Hematopoietic multipotent progenitor cell treated with erythropoietin and hydrocortisone succinate and interleukin-3 and kit ligand, for 17 days (in vitro differentiated cells): ENCODE results near the gene POLR1A.

Source experiments
- DNase-seq: peaks from one replicate; pipeline ENCODE4 v3.0.0-alpha.2; 2015; ENCODE audit warnings: low spot score

Gene POLR1A

GRCh38 chr2:86037795-86038192, 67.9 kb downstream of the POLR1A start:
- no peak for DNase-seq

GRCh38 chr2:86037141-86037794, 68.4 kb downstream of the POLR1A start:
- peak; percentile 48 for DNase-seq

- no peak for DNase-seq
Observed at GRCh38 chr2:86036669-86037138, 69.0 kb downstream of the POLR1A start.

- no peak for DNase-seq
Observed at GRCh38 chr2:86035883-86036668, 69.6 kb downstream of the POLR1A start.

GRCh38 chr2:86035376-86035882, 70.3 kb downstream of the POLR1A start:
- no peak for DNase-seq

- no peak for DNase-seq
Observed at GRCh38 chr2:86033751-86034692, 71.7 kb downstream of the POLR1A start.

- no peak for DNase-seq
Observed at GRCh38 chr2:86032861-86033595, 72.7 kb downstream of the POLR1A start.

GRCh38 chr2:86031606-86032005, 74.1 kb downstream of the POLR1A start:
- no peak for DNase-seq

- no peak for DNase-seq
Observed at GRCh38 chr2:86031151-86031550, 74.5 kb downstream of the POLR1A start.

- no peak for DNase-seq
Observed at GRCh38 chr2:86029873-86030272, 75.8 kb downstream of the POLR1A start.

- no peak for DNase-seq
Observed at GRCh38 chr2:86028766-86029381, 76.8 kb downstream of the POLR1A start.

GRCh38 chr2:86027922-86028765, 77.5 kb downstream of the POLR1A start:
- DNase-seq, result no peak

- no peak for DNase-seq
Observed at GRCh38 chr2:86027196-86027921, 78.3 kb downstream of the POLR1A start.

GRCh38 chr2:86026744-86027065, 79.0 kb downstream of the POLR1A start:
- DNase-seq, result no peak

- DNase-seq, result no peak
Observed at GRCh38 chr2:86025976-86026743, 79.5 kb downstream of the POLR1A start.

GRCh38 chr2:86025229-86025820, 80.4 kb downstream of the POLR1A start:
- no peak for DNase-seq

GRCh38 chr2:86023366-86023712, 82.3 kb downstream of the POLR1A start:
- DNase-seq, result no peak

GRCh38 chr2:86022661-86023365, 82.9 kb downstream of the POLR1A start:
- DNase-seq, result no peak
